ENCODE data around the gene RANBP3.
"Not testable (repeated sequence)": the region's sequence is repeated elsewhere in the genome, so short reads cannot be mapped to it uniquely, and the experiment has no call there.

RANBP3 gene

GRCh38 chr19:6006070-6006446 is 28.1 kb upstream of the RANBP3 start:
- DNase-seq = not testable (repeated sequence)

- no peak for DNase-seq
Measured at GRCh38 chr19:6005321-6006069, 27.6 kb upstream of the RANBP3 start.

- no peak for DNase-seq
Measured at GRCh38 chr19:6003976-6004375, 26.0 kb upstream of the RANBP3 start.

- DNase-seq = no peak
Measured at GRCh38 chr19:6002591-6002990, 24.7 kb upstream of the RANBP3 start.

- no peak for DNase-seq
Measured at GRCh38 chr19:6000228-6000847, 22.4 kb upstream of the RANBP3 start.

GRCh38 chr19:5999693-6000092 is 21.8 kb upstream of the RANBP3 start:
- DNase-seq = no peak

GRCh38 chr19:5997371-5997770 is 19.4 kb upstream of the RANBP3 start:
- no peak for DNase-seq

- no peak for DNase-seq
Measured at GRCh38 chr19:5996623-5997320, 18.8 kb upstream of the RANBP3 start.

GRCh38 chr19:5996102-5996501 is 18.2 kb upstream of the RANBP3 start:
- no peak for DNase-seq

- no peak for DNase-seq
Measured at GRCh38 chr19:5995606-5996005, 17.7 kb upstream of the RANBP3 start.

GRCh38 chr19:5994405-5995165 is 16.6 kb upstream of the RANBP3 start:
- DNase-seq = no peak

- DNase-seq = no peak
Measured at GRCh38 chr19:5993648-5994358, 15.9 kb upstream of the RANBP3 start.

GRCh38 chr19:5993201-5993600 is 15.3 kb upstream of the RANBP3 start:
- DNase-seq = no peak

- DNase-seq = no peak
Measured at GRCh38 chr19:5992756-5993155, 14.8 kb upstream of the RANBP3 start.

GRCh38 chr19:5991244-5991838 is 13.4 kb upstream of the RANBP3 start:
- DNase-seq = no peak

GRCh38 chr19:5990289-5990797 is 12.4 kb upstream of the RANBP3 start:
- peak in 1 of 2 donors; percentile 11 for DNase-seq

- DNase-seq = no peak
Measured at GRCh38 chr19:5989388-5990074, 11.6 kb upstream of the RANBP3 start.

GRCh38 chr19:5988517-5989387 is 10.8 kb upstream of the RANBP3 start:
- no peak for DNase-seq

- DNase-seq = peak; percentile 42 to 86
Measured at GRCh38 chr19:5987077-5987818, 9.3 kb upstream of the RANBP3 start.

GRCh38 chr19:5985837-5986236 is 7.9 kb upstream of the RANBP3 start:
- not testable (repeated sequence) for DNase-seq

All from inflammatory macrophage treated with lipopolysaccharide for 1 hour (primary cell).